Activated naive CD4-positive, alpha-beta T cell treated with Interleukin-2 at 50 U/mL for 16 hours (primary cell): ENCODE results near the gene ZFC3H1.

Experiments
- DNase-seq: peaks from one replicate; pipeline ENCODE4 v3.0.0-alpha.2; 2020

Gene ZFC3H1

GRCh38 chr12:71562676-71563595 is 100.7 kb downstream of the ZFC3H1 start:
- DNase-seq, result no peak
